Breast epithelium (tissue), 4 donors: Measurements from ENCODE around the gene POR. TPM values are rescaled to one million over a fixed set of nuclear protein-coding genes. Genes with fewer than 3 reads are reported as not detected.

ENCODE experiments used
- DNase-seq, 2 donors: peaks; one replicate each; pipeline ENCODE4 v3.0.0-alpha.2; 2019; ENCODE audit warnings: low spot score in 2 of 2
- H3K27ac ChIP-seq, 2 donors: fragments of 200-600 bp; sonication (generic) in 1 of 2; one replicate each; pipeline ENCODE4 v1.5.1; 2016 to 2019; ENCODE audit warnings: mild to moderate bottlenecking in 1 of 2
- H3K27me3 ChIP-seq, 2 donors: fragments of 200-600 bp; sonication (generic) in 1 of 2; one replicate each; pipeline versions ENCODE4 v1.5.1 to v1.6.0; 2017 to 2019; ENCODE audit warnings: control low read depth in 1 of 2, mild to moderate bottlenecking in 1 of 2
- H3K36me3 ChIP-seq: fragments of 200-600 bp; one replicate; pipeline ENCODE4 v1.5.1; 2019
- H3K4me1 ChIP-seq, 2 donors: fragments of 200-600 bp; sonication (generic); one replicate each; pipeline ENCODE4 v1.5.1; 2016 to 2019; ENCODE audit warnings: control low read depth in 1 of 2
- H3K4me3 ChIP-seq, 3 donors: fragments of 200-600 bp; sonication (generic); 1 replicate in 2 of 3; 2 replicates in 1 of 3; pipeline ENCODE4 v1.5.1; 2016 to 2019; ENCODE audit warnings: mild to moderate bottlenecking in 3 of 3, moderate library complexity in 2 of 3
- H3K9me3 ChIP-seq, 2 donors: fragments of 200-600 bp; sonication (generic) in 1 of 2; one replicate each; pipeline ENCODE4 v1.5.1; 2016 to 2019; ENCODE audit warnings: control low read depth in 1 of 2
- POLR2A ChIP-seq: fragments of 450-650 bp; IDR thresholded peaks from one replicate; pipeline ENCODE4 v1.6.1; 2016; ENCODE audit warnings: antibody characterized with exemption, mild to moderate bottlenecking, moderate library complexity
- POLR2AphosphoS5 ChIP-seq, 3 donors: sonication (generic); formaldehyde crosslinking; IDR thresholded peaks; one replicate each; pipeline ENCODE4 v1.6.1; 2017; ENCODE audit warnings: antibody characterized with exemption in 3 of 3
- intact Hi-C: fragments of 100-400 bp; cut with DNase I; formaldehyde crosslinking; loops from one replicate; pipeline ENCODE4 v1.15.1; 2023; ENCODE audit warnings: low total_unique reads
- total RNA-seq, 3 donors: library from RNA; depleted of rRNA; stranded (reverse); fragments of >200 nt; gene quantifications; one replicate each; pipeline ENCODE4 v1.1.0, GENCODE V29; 2016
- TF ChIP-seq, protein P1 (sequence below), 3 donors: fragments of 450-650 bp; IDR thresholded peaks; one replicate each; pipeline ENCODE4 v1.5.1; 2016 to 2017; ENCODE audit warnings: antibody characterized with exemption in 3 of 3, mild to moderate bottlenecking in 3 of 3, moderate library complexity in 3 of 3

Gene POR
- total RNA-seq, 3 donors from 2014 or later, result 62.1 to 123 (median 87.7) TPM

DNA sequence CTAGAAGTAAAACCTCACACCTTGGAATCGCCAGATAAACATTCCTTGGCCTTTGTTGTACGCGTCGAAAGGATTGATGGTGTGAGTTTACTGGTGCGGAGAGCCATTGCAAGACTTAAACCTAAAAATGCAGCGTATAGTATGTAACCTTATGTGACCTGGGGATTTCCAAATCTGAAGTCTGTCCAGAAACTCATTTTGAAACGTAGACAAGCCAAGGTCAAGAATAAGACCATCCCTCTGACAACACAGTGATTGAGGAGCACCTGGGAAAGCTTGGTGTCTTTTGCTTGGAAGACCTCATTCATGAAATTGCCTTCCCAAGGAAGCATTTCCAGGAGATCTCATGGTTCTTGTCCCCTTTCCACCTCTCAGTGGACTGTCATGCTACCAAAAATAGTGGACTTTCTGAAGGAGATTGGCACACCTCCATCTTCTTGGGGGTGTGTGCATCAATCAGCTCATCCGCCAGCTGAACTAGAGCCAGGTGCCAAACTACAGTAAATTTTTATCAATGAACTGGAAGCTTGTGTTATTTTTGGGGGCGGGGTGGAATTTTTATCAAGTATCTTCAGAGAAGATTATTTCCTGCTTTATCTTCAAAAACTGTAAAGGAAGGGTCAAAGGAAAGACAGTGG lies 8.1 kb downstream of the POR start:
- H3K4me1 ChIP-seq, result no peaks in the 10 kb centered on the region
- H3K36me3 ChIP-seq, result no peaks in the 10 kb centered on the region
- H3K9me3 ChIP-seq, result no peaks in the 10 kb centered on the region
- TF ChIP-seq POLR2AphosphoS5 (IDR thresholded peaks at IDR 0.05) (no peak), POLR2A (no peak)
- TF ChIP-seq, protein P1, sequence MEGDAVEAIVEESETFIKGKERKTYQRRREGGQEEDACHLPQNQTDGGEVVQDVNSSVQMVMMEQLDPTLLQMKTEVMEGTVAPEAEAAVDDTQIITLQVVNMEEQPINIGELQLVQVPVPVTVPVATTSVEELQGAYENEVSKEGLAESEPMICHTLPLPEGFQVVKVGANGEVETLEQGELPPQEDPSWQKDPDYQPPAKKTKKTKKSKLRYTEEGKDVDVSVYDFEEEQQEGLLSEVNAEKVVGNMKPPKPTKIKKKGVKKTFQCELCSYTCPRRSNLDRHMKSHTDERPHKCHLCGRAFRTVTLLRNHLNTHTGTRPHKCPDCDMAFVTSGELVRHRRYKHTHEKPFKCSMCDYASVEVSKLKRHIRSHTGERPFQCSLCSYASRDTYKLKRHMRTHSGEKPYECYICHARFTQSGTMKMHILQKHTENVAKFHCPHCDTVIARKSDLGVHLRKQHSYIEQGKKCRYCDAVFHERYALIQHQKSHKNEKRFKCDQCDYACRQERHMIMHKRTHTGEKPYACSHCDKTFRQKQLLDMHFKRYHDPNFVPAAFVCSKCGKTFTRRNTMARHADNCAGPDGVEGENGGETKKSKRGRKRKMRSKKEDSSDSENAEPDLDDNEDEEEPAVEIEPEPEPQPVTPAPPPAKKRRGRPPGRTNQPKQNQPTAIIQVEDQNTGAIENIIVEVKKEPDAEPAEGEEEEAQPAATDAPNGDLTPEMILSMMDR (IDR thresholded peaks at IDR 0.05), result no peak
- no peak overlapping the region for H3K4me3 ChIP-seq
- intact Hi-C loops, result no loop called here
- H3K27me3 ChIP-seq, result no peaks in the 10 kb centered on the region
- DNase-seq, result no peak
- H3K27ac ChIP-seq, result no peak overlapping the region

DNA sequence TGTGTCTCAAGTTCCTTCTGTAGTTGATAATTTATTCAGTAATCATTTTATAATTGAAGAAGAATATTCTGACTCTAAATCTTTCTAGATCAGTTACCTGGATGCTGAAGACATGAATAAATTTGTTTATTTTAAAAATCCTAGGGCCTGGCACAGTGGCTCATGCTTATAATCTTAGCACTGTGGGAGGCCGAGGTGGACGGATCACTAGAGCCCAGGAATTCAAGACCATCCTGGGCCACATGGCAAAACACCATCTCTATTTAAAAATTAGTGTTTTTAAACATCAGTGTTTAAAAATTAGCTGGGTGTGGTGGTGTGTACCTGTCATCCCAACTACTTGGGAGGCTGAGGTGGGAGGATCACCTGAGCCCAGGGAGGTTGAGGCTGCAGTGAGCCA lies 9.3 kb downstream of the POR start:
- H3K4me3 ChIP-seq, result no peak overlapping the region
- no peaks in the 10 kb centered on the region for H3K9me3 ChIP-seq
- no peaks in the 10 kb centered on the region for H3K27me3 ChIP-seq
- intact Hi-C loops, result no loop called here
- no peak for DNase-seq
- H3K27ac ChIP-seq, result no peak overlapping the region
- TF ChIP-seq POLR2AphosphoS5 (IDR thresholded peaks at IDR 0.05) (no peak), POLR2A (no peak)
- TF ChIP-seq, protein P1 (IDR thresholded peaks at IDR 0.05), result no peak
- H3K36me3 ChIP-seq, result no peaks in the 10 kb centered on the region
- no peaks in the 10 kb centered on the region for H3K4me1 ChIP-seq

DNA sequence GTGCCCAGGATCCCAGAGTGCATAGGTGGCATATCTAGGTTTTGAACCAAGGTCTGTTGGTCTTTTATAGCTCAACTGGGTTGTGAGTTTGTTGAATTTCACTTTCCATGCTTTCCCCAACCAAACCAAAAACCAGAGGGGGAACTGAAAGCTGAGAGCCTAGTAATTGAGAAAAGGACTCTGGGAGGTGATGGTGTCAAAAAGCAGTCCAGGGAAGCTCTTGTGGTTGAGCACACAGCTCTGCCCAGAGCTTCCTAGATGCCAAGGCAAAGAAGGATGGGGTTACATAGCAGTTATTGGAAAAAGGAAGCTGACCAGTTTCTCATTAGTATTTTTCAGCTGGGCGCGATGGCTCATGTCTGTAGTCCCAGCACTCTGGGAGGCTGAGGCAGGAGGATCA lies 9.9 kb downstream of the POR start:
- no peaks in the 10 kb centered on the region for H3K27me3 ChIP-seq
- no peaks in the 10 kb centered on the region for H3K9me3 ChIP-seq
- DNase-seq, result no peak
- intact Hi-C loops, result no loop called here
- no peak overlapping the region for H3K27ac ChIP-seq
- TF ChIP-seq, protein P1 (IDR thresholded peaks at IDR 0.05), result no peak
- TF ChIP-seq POLR2A (no peak), POLR2AphosphoS5 (IDR thresholded peaks at IDR 0.05) (no peak)
- no peaks in the 10 kb centered on the region for H3K4me1 ChIP-seq
- no peak overlapping the region for H3K4me3 ChIP-seq
- no peaks in the 10 kb centered on the region for H3K36me3 ChIP-seq

DNA sequence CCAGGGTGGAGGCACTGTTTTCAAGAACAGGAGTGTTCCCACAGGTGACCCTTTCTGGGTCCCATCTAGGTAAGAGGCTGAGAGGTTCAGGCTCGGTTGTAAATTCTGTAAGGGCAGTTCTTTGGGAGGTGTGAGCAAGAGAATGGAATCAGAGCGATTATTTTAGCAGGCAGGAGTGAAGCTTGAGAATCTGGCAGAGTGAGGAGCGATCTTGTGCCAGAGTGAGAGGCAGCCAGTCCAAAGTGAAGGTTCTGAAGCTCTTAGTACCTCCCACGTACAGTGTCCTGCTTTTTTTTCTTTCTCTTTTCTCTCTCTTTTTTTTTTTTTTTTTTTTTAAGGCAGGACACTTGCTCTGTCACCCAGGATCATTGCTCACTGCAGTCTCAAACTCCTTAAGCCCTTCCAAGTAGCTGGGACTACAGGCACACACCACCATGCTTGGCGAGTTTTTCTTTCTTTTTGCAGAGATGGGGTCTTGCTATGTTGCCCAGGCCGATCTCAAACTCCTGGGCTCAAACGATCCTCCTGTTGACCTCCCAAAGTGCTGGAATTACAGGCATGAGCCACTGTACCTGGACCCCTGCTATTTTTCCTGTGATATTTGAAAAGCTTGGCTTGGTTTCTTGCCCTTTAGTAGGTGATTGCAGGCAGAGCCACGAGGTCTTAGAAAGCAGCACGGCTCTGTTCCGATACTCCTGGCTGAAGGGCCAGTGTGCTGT lies 10.9 kb downstream of the POR start:
- H3K4me1 ChIP-seq, result no peaks in the 10 kb centered on the region
- TF ChIP-seq POLR2AphosphoS5 (IDR thresholded peaks at IDR 0.05) (no peak), POLR2A (no peak)
- TF ChIP-seq, protein P1 (IDR thresholded peaks at IDR 0.05), result no peak
- H3K9me3 ChIP-seq, result no peaks in the 10 kb centered on the region
- H3K27me3 ChIP-seq, result no peaks in the 10 kb centered on the region
- no peak for DNase-seq
- intact Hi-C loops, result no loop called here
- no peak overlapping the region for H3K27ac ChIP-seq
- no peak overlapping the region for H3K4me3 ChIP-seq
- H3K36me3 ChIP-seq, result no peaks in the 10 kb centered on the region

DNA sequence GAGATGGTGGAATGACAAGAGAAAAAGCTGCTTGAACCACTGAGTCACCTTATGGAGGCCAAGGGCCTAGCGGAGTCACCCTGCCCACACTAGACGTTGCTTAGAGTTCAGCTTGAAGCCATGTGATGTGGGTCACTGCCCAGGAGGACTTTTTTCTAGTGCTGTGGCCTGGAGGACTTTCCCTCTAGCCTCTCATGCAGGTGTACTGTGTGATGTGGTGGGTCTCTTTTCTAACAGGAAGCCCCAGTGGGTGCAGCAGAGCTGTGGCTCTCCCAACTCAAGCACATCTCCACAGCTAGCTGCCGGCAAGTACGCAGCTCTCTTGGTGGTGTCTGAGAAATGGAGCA lies 13.6 kb downstream of the POR start:
- no peak for DNase-seq
- H3K27me3 ChIP-seq, result no peaks in the 10 kb centered on the region
- H3K4me3 ChIP-seq, result no peak overlapping the region
- no peaks in the 10 kb centered on the region for H3K4me1 ChIP-seq
- H3K27ac ChIP-seq, result no peak overlapping the region
- H3K36me3 ChIP-seq, result no peaks in the 10 kb centered on the region
- no peaks in the 10 kb centered on the region for H3K9me3 ChIP-seq
- intact Hi-C loops, result no loop called here
- TF ChIP-seq, protein P1 (IDR thresholded peaks at IDR 0.05), result no peak
